Measurements from ENCODE around the gene TMEM247.

DNA sequence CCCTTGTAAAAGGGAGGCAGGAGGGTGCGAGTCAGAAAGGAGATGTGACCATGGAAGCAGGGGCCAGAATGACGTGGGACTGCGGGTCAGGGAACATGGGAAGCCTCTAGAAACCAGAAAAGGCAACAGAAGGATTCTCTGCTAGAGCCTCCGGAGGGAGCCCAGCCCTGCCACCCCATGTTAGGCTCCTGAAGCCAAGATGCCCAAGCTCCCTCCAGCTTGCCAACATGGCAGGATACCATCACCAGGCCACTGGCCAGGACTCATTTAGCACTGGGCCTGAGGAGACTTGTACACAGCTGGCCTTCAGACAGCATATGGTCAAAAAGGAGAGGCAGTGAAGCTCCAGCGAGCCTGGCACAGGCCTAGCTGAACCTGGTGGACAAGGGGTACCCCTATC, 5.6 kb downstream of the TMEM247 start:
- TF ChIP-seq, protein P1, sequence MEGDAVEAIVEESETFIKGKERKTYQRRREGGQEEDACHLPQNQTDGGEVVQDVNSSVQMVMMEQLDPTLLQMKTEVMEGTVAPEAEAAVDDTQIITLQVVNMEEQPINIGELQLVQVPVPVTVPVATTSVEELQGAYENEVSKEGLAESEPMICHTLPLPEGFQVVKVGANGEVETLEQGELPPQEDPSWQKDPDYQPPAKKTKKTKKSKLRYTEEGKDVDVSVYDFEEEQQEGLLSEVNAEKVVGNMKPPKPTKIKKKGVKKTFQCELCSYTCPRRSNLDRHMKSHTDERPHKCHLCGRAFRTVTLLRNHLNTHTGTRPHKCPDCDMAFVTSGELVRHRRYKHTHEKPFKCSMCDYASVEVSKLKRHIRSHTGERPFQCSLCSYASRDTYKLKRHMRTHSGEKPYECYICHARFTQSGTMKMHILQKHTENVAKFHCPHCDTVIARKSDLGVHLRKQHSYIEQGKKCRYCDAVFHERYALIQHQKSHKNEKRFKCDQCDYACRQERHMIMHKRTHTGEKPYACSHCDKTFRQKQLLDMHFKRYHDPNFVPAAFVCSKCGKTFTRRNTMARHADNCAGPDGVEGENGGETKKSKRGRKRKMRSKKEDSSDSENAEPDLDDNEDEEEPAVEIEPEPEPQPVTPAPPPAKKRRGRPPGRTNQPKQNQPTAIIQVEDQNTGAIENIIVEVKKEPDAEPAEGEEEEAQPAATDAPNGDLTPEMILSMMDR (IDR thresholded peaks at IDR 0.05) = no peak
- TF ChIP-seq POLR2A (IDR thresholded peaks at IDR 0.05) = no peak

Measured in adrenal gland (tissue), 5 donors.